Aortic smooth muscle cell (primary cell): Measurements from ENCODE around the gene OR5L1. TPM values are rescaled to one million over a fixed set of nuclear protein-coding genes. Genes with fewer than 3 reads are reported as not detected.

Experiments
- total RNA-seq: library from RNA; depleted of rRNA; stranded (reverse); fragments of >200 nt; gene quantifications from 2 replicates; pipeline ENCODE4 v1.2.3, GENCODE V29; 2014

Gene OR5L1
- total RNA-seq = not detected in 2 replicates

GRCh38 chr11:55811067-55811466 lies at the start of gene OR5L1:
Gene OR5L1 (plus strand): TSS chr11:55811367. CDS start chr11:55811467, 100 bp downstream.

GRCh38 chr11:55773138-55773537 lies 38.0 kb upstream of the OR5L1 start, which contains the start of gene OR5D13:
Gene OR5D13 (plus strand): TSS chr11:55773438. CDS start chr11:55773438, 0 bp downstream.

GRCh38 chr11:55795256-55795655 lies 15.9 kb upstream of the OR5L1 start, which contains the start of gene OR5D14:
Gene OR5D14 (plus strand): TSS chr11:55795556. CDS start chr11:55795556, 0 bp downstream.

GRCh38 chr11:55819330-55819729 lies 8.2 kb downstream of the OR5L1 start, which contains the start of gene OR5D18:
Gene OR5D18 (plus strand): TSS chr11:55819630. CDS start chr11:55819630, 0 bp downstream.

GRCh38 chr11:55826919-55827318 lies 15.8 kb downstream of the OR5L1 start, which contains the start of gene OR5L2:
Gene OR5L2 (plus strand): TSS chr11:55827219. CDS start chr11:55827219, 0 bp downstream.

GRCh38 chr11:55838452-55838851 lies 27.3 kb downstream of the OR5L1 start, which contains the start of gene OR5D16:
Gene OR5D16 (plus strand): TSS chr11:55838752. CDS start chr11:55838752, 0 bp downstream.

Other genes with a start within 250 kb of the OR5L1 start
- gene OR4C16, start 239.2 kb upstream of the OR5L1 start, total RNA-seq = not detected in 2 replicates
- gene OR4C11, start 203.7 kb upstream of the OR5L1 start, total RNA-seq = not detected in 2 replicates
- gene OR4P4, start 176.3 kb upstream of the OR5L1 start, total RNA-seq = not detected in 2 replicates
- gene OR4S2, start 163.0 kb upstream of the OR5L1 start, total RNA-seq = not detected in 2 replicates
- gene OR4C6, start 149.2 kb upstream of the OR5L1 start, total RNA-seq = not detected in 2 replicates
- not detected in 2 replicates for gene OR5D13, start 37.9 kb upstream of the OR5L1 start, total RNA-seq
- gene OR5D14, start 15.8 kb upstream of the OR5L1 start, total RNA-seq = not detected in 2 replicates
- not detected in 2 replicates for gene OR5D18, start 8.3 kb downstream of the OR5L1 start, total RNA-seq
- not detected in 2 replicates for gene OR5L2, start 15.9 kb downstream of the OR5L1 start, total RNA-seq
- gene OR5D16, start 27.4 kb downstream of the OR5L1 start, total RNA-seq = not detected in 2 replicates
- gene TRIM51, start 71.9 kb downstream of the OR5L1 start, total RNA-seq = not detected in 2 replicates
- gene OR5W2, start 103.2 kb downstream of the OR5L1 start, total RNA-seq = not detected in 2 replicates
- not detected in 2 replicates for gene OR5I1, start 125.0 kb downstream of the OR5L1 start, total RNA-seq
- gene OR10AG1, start 158.6 kb downstream of the OR5L1 start, total RNA-seq = not detected in 2 replicates
- gene OR5F1, start 183.3 kb downstream of the OR5L1 start, total RNA-seq = not detected in 2 replicates
- gene OR5AS1, start 216.3 kb downstream of the OR5L1 start, total RNA-seq = not detected in 2 replicates